H9 (cell line): Measurements from ENCODE around the gene CCDC88C. TPM values are rescaled to one million over a fixed set of nuclear protein-coding genes. Genes with fewer than 3 reads are reported as not detected.
"Not testable (repeated sequence)": the region's sequence is repeated elsewhere in the genome, so short reads cannot be mapped to it uniquely, and the experiment has no call there.

Experiments
- DNase-seq: peaks from one replicate; pipeline ENCODE4 v3.0.0-alpha.2; 2017
- H2AFZ ChIP-seq: one replicate; pipeline ENCODE4 v1.6.1; 2013; ENCODE audit warnings: mild to moderate bottlenecking, low read length, control low read depth, moderate library complexity
- H2AK5ac ChIP-seq: 2 replicates; pipeline ENCODE4 v1.6.1; 2013; ENCODE audit warnings: low read length, control low read depth, mixed read lengths; ENCODE audit not compliant: insufficient read length
- H2BK120ac ChIP-seq: one replicate; pipeline ENCODE4 v1.6.1; 2013; ENCODE audit warnings: low read depth, mild to moderate bottlenecking, low read length, control low read depth, inconsistent platforms; ENCODE audit not compliant: poor library complexity, severe bottlenecking
- H2BK12ac ChIP-seq: 2 replicates; pipeline ENCODE4 v1.6.1; 2013; ENCODE audit warnings: low read length, control low read depth, mixed read lengths, low read depth; ENCODE audit not compliant: insufficient read length
- H2BK15ac ChIP-seq: 2 replicates; pipeline ENCODE4 v1.6.1; 2013; ENCODE audit warnings: low read depth, low read length, control low read depth
- H2BK20ac ChIP-seq: one replicate; pipeline ENCODE4 v1.6.1; 2013; ENCODE audit warnings: low read depth, mild to moderate bottlenecking, low read length, control low read depth, inconsistent platforms; ENCODE audit not compliant: poor library complexity, severe bottlenecking
- H2BK5ac ChIP-seq: 2 replicates; pipeline ENCODE4 v1.6.1; 2013; ENCODE audit warnings: low read length, control low read depth, mixed read lengths; ENCODE audit not compliant: insufficient read length
- H3K14ac ChIP-seq: 2 replicates; pipeline ENCODE4 v1.6.1; 2013; ENCODE audit warnings: low read length, control low read depth; ENCODE audit not compliant: insufficient read depth
- H3K18ac ChIP-seq: 2 replicates; pipeline ENCODE4 v1.6.1; 2013; ENCODE audit warnings: low read depth, mild to moderate bottlenecking, mixed read lengths, low read length, control low read depth; ENCODE audit not compliant: insufficient read length
- H3K23ac ChIP-seq: 2 replicates; pipeline ENCODE4 v1.6.1; 2013; ENCODE audit warnings: low read length, control low read depth, mixed read lengths, low read depth; ENCODE audit not compliant: insufficient read length
- H3K23me2 ChIP-seq: 2 replicates; pipeline ENCODE4 v1.6.1; 2013; ENCODE audit warnings: low read depth, mild to moderate bottlenecking, mixed read lengths, low read length, control low read depth; ENCODE audit not compliant: insufficient read length, poor library complexity, severe bottlenecking
- H3K27ac ChIP-seq: 2 replicates; pipeline ENCODE4 v1.5.1; 2013; ENCODE audit warnings: low read length, control low read depth, mixed read lengths, low read depth; ENCODE audit not compliant: insufficient read length
- H3K27me3 ChIP-seq: 2 replicates; pipeline ENCODE4 v1.6.1; 2013; ENCODE audit warnings: low read length, control low read depth, inconsistent platforms; ENCODE audit not compliant: insufficient read depth
- H3K4ac ChIP-seq: 2 replicates; pipeline ENCODE4 v1.6.1; 2013; ENCODE audit warnings: low read depth, mild to moderate bottlenecking, control low read depth, inconsistent platforms, low read length, moderate library complexity
- H3K4me1 ChIP-seq: 2 replicates; pipeline ENCODE4 v1.6.1; 2013; ENCODE audit warnings: low read length, control low read depth, inconsistent platforms; ENCODE audit not compliant: insufficient read depth
- H3K4me2 ChIP-seq: 2 replicates; pipeline ENCODE4 v1.6.1; 2013; ENCODE audit warnings: low read length, control low read depth, mixed read lengths; ENCODE audit not compliant: insufficient read length, insufficient read depth
- H3K56ac ChIP-seq: 2 replicates; pipeline ENCODE4 v1.6.1; 2013; ENCODE audit warnings: low read depth, mild to moderate bottlenecking, mixed read lengths, low read length, control low read depth; ENCODE audit not compliant: insufficient read length
- H3K79me1 ChIP-seq: 2 replicates; pipeline ENCODE4 v1.6.1; 2013; ENCODE audit warnings: low read depth, mild to moderate bottlenecking, moderate library complexity, low read length, control low read depth, inconsistent platforms; ENCODE audit not compliant: insufficient read depth, poor library complexity, severe bottlenecking
- H3K79me2 ChIP-seq: 2 replicates; pipeline ENCODE4 v1.6.1; 2013; ENCODE audit warnings: low read length, control low read depth, inconsistent platforms; ENCODE audit not compliant: insufficient read depth
- H3K9ac ChIP-seq: 2 replicates; pipeline ENCODE4 v1.6.1; 2013; ENCODE audit warnings: low read length, control low read depth, mixed read lengths; ENCODE audit not compliant: insufficient read length; ENCODE audit errors: extremely low read depth
- H3K9me3 ChIP-seq: one replicate; pipeline ENCODE4 v1.6.1; 2013; ENCODE audit warnings: low read depth, low read length, inconsistent platforms; ENCODE audit not compliant: control insufficient read depth
- H3T11ph ChIP-seq: one replicate; pipeline ENCODE4 v1.6.1; 2013; ENCODE audit warnings: mild to moderate bottlenecking, low read length, control low read depth, inconsistent platforms
- H4K20me1 ChIP-seq: one replicate; pipeline ENCODE4 v1.6.1; 2013; ENCODE audit not compliant: control insufficient read depth, insufficient read length, insufficient read depth
- H4K5ac ChIP-seq: 2 replicates; pipeline ENCODE4 v1.6.1; 2013; ENCODE audit warnings: low read depth, mild to moderate bottlenecking, mixed read lengths, low read length, control low read depth; ENCODE audit not compliant: insufficient read length
- H4K8ac ChIP-seq: replicated peaks from 2 replicates; pipeline ENCODE4 v1.6.1; 2013; ENCODE audit warnings: low read length, control low read depth, mixed read lengths, low read depth; ENCODE audit not compliant: insufficient read length
- H4K91ac ChIP-seq: 2 replicates; pipeline ENCODE4 v1.6.1; 2013; ENCODE audit warnings: low read depth, mild to moderate bottlenecking, moderate library complexity, mixed read lengths, low read length, control low read depth; ENCODE audit not compliant: insufficient read length
- H3K27ac Mint-ChIP-seq, 3 experiments: 2 replicates in 2 of 3; 3 replicates in 1 of 3; pipeline ENCODE4 v1.8.0; 2020 to 2021; ENCODE audit warnings: mixed read lengths in 3 of 3, mild to moderate bottlenecking in 1 of 3, moderate library complexity in 1 of 3
- H3K27me3 Mint-ChIP-seq: 2 replicates; pipeline ENCODE4 v1.8.0; 2021; ENCODE audit warnings: low read depth, mild to moderate bottlenecking, moderate library complexity, mixed read lengths
- H3K36me3 Mint-ChIP-seq, 3 experiments: 2 replicates in 2 of 3; 3 replicates in 1 of 3; pipeline ENCODE4 v1.8.0; 2020 to 2021; ENCODE audit warnings: low read depth in 3 of 3, mixed read lengths in 3 of 3; ENCODE audit not compliant: insufficient read depth in 1 of 3
- H3K4me1 Mint-ChIP-seq, 2 experiments: 2 replicates each; pipeline ENCODE4 v1.8.0; 2020; ENCODE audit warnings: mixed read lengths in 2 of 2
- H3K4me3 Mint-ChIP-seq, 2 experiments: 2 replicates in 1 of 2; 3 replicates in 1 of 2; pipeline ENCODE4 v1.8.0; 2020 to 2021; ENCODE audit warnings: mild to moderate bottlenecking in 2 of 2, mixed read lengths in 2 of 2, moderate library complexity in 1 of 2
- H3K9me3 Mint-ChIP-seq, 2 experiments: 2 replicates in 1 of 2; 3 replicates in 1 of 2; pipeline ENCODE4 v1.8.0; 2020; ENCODE audit warnings: mild to moderate bottlenecking in 2 of 2, mixed read lengths in 2 of 2, moderate library complexity in 1 of 2
- WGBS: extraction: QIAGEN DNeasy Blood & Tissue Kit; methylation state at CpG from one replicate; pipeline ENCODE4 v1.1.7; 2013; ENCODE audit warnings: missing lambda C conversion rate, low lambda C conversion rate, mixed read lengths; ENCODE audit not compliant: insufficient read length; ENCODE audit errors: extremely low coverage; 5-methylcytosine and 5-hydroxymethylcytosine counted together
- total RNA-seq: library from RNA; stranded (reverse); gene quantifications from 2 replicates; pipeline ENCODE4 v1.2.1, GENCODE V29; 2021

Gene CCDC88C
- total RNA-seq, 1 experiment from 2014 or later: 52.4 TPM

DNA sequence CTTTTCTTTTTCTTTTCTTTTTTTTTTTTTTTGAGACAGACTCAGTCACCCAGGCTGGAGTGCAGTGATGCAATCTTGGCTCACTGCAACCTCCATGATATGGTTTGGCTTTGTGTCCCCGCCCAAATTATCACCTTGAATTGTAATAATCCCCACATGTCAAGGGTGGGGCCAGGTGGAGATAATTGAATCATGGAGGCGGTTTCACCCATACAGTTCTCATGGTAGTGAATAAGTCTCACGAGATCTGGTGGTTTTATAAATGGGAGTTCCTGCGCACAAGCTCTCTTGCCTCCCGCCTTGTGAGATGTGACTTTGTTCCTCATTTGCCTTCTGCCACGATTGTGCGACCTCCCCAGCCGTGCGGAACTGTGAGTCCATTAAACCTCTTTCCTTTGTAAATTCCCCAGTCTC lies 7.9 kb upstream of the CCDC88C start:
- not testable (repeated sequence) for H3K79me2 ChIP-seq, H3K4me2 ChIP-seq, H3K4me1 ChIP-seq, H3K18ac ChIP-seq, H4K8ac ChIP-seq, H3K23ac ChIP-seq, H3K23me2 ChIP-seq, H3K27me3 Mint-ChIP-seq, H3K36me3 Mint-ChIP-seq, H2AFZ ChIP-seq, H2BK12ac ChIP-seq, H3K9ac ChIP-seq, H3T11ph ChIP-seq, H4K91ac ChIP-seq, H3K27ac Mint-ChIP-seq, H3K14ac ChIP-seq, H3K9me3 Mint-ChIP-seq, H2AK5ac ChIP-seq, H2BK120ac ChIP-seq, H3K56ac ChIP-seq, H4K20me1 ChIP-seq, H3K27ac ChIP-seq, DNase-seq, H3K27me3 ChIP-seq, H3K4ac ChIP-seq, H3K79me1 ChIP-seq, H3K4me3 Mint-ChIP-seq, H2BK15ac ChIP-seq, H4K5ac ChIP-seq, H2BK5ac ChIP-seq, H3K4me1 Mint-ChIP-seq, H2BK20ac ChIP-seq
- no CpG with 5 or more reads among the region's 9 CpGs for WGBS
- H3K9me3 ChIP-seq: peaks cover 11% of the 10 kb centered on the region
